GM19240 (cell line): ENCODE data around the gene CFAP410.
"Not testable (repeated sequence)": the region's sequence is repeated elsewhere in the genome, so short reads cannot be mapped to it uniquely, and the experiment has no call there.

Experiments
- DNase-seq: peaks from one replicate; pipeline ENCODE4 v3.0.0; 2011; ENCODE audit warnings: low spot score; ENCODE audit not compliant: insufficient read length

The CFAP410 gene

GRCh38 chr21:44318489-44319285 lies 20.5 kb downstream of the CFAP410 start:
- DNase-seq = no peak

GRCh38 chr21:44317871-44318270 lies 21.3 kb downstream of the CFAP410 start:
- DNase-seq = no peak

- DNase-seq = no peak
These were observed 21.9 kb downstream of the CFAP410 start for GRCh38 chr21:44317241-44317782.

- DNase-seq = no peak
These were observed 22.8 kb downstream of the CFAP410 start for GRCh38 chr21:44316277-44316900.

GRCh38 chr21:44315691-44316203 lies 23.4 kb downstream of the CFAP410 start:
- DNase-seq = no peak

GRCh38 chr21:44314561-44314960 lies 24.6 kb downstream of the CFAP410 start:
- no peak for DNase-seq

- DNase-seq = no peak
These were observed 25.1 kb downstream of the CFAP410 start for GRCh38 chr21:44314128-44314527.

- no peak for DNase-seq
These were observed 25.7 kb downstream of the CFAP410 start for GRCh38 chr21:44313451-44313850.

GRCh38 chr21:44312716-44313115 lies 26.5 kb downstream of the CFAP410 start:
- no peak for DNase-seq

GRCh38 chr21:44312089-44312488 lies 27.1 kb downstream of the CFAP410 start:
- DNase-seq = no peak

GRCh38 chr21:44310628-44311507 lies 28.3 kb downstream of the CFAP410 start:
- no peak for DNase-seq

- no peak for DNase-seq
These were observed 32.1 kb downstream of the CFAP410 start for GRCh38 chr21:44306936-44307704.

- DNase-seq = no peak
These were observed 33.5 kb downstream of the CFAP410 start for GRCh38 chr21:44305691-44306090.

- no peak for DNase-seq
These were observed 34.3 kb downstream of the CFAP410 start for GRCh38 chr21:44304877-44305293.

GRCh38 chr21:44304011-44304616 lies 35.1 kb downstream of the CFAP410 start:
- no peak for DNase-seq

- no peak for DNase-seq
These were observed 35.7 kb downstream of the CFAP410 start for GRCh38 chr21:44303490-44303981.

GRCh38 chr21:44302573-44303401 lies 36.4 kb downstream of the CFAP410 start:
- not testable (repeated sequence) for DNase-seq

GRCh38 chr21:44301961-44302406 lies 37.2 kb downstream of the CFAP410 start:
- DNase-seq = no peak

- no peak for DNase-seq
These were observed 38.0 kb downstream of the CFAP410 start for GRCh38 chr21:44301141-44301540.
